Measurements from ENCODE around the gene C1orf87. TPM values are rescaled to one million over a fixed set of nuclear protein-coding genes. Genes with fewer than 3 reads are reported as not detected.

The C1orf87 gene
- total RNA-seq, 1 experiment from 2014 or later, result 0.33 TPM

- Mint-ChIP-seq H3K4me3 (no peak overlapping the region), H3K27me3 (ENCODE audit: low read depth) (no peaks in the 10 kb centered on the region; the same call in 1 of the 2 replicates), H3K9me3 (no peaks in the 10 kb centered on the region; a peak in 1 of 5 replicates), H3K27ac (no peak overlapping the region), H3K4me1 (peaks cover 7 to 9% of the 10 kb centered on the region in 2 experiments), H3K36me3 (ENCODE audit: insufficient read depth in 1 of 3, low read depth in 3 of 3) (no peaks in the 10 kb centered on the region; a peak in 1 of 7 replicates)
- Histone ChIP-seq H3K79me2 (ENCODE audit: insufficient read depth, low read length) (no peaks in the 10 kb centered on the region), H3K4me1 (ENCODE audit: insufficient read depth, low read length) (no peaks in the 10 kb centered on the region), H3K4ac (ENCODE audit: low read depth, low read length) (no peak overlapping the region), H3K23me2 (ENCODE audit: insufficient read length, low read depth, low read length, poor library complexity, severe bottlenecking) (no peaks in the 10 kb centered on the region), H3K23ac (ENCODE audit: insufficient read length, low read depth, low read length) (no peak overlapping the region), H2BK120ac (ENCODE audit: low read depth, low read length, poor library complexity, severe bottlenecking) (no peak overlapping the region), H2AK5ac (ENCODE audit: insufficient read length, low read length) (no peak overlapping the region), H2AFZ (ENCODE audit: low read length) (no peak overlapping the region), H3K79me1 (ENCODE audit: insufficient read depth, low read depth, low read length, poor library complexity, severe bottlenecking) (no peaks in the 10 kb centered on the region), H2BK5ac (ENCODE audit: insufficient read length, low read length) (no peak overlapping the region), H2BK20ac (ENCODE audit: low read depth, low read length, poor library complexity, severe bottlenecking) (no peak overlapping the region), H3K27ac (ENCODE audit: insufficient read length, low read depth, low read length) (no peak overlapping the region), H4K20me1 (ENCODE audit: control insufficient read depth, insufficient read depth, insufficient read length) (no peaks in the 10 kb centered on the region), H3T11ph (ENCODE audit: low read length) (no peak overlapping the region), H3K56ac (ENCODE audit: insufficient read length, low read depth, low read length) (no peak overlapping the region), H3K18ac (ENCODE audit: insufficient read length, low read depth, low read length) (no peak overlapping the region), H3K14ac (ENCODE audit: insufficient read depth, low read length) (no peak overlapping the region), H3K4me2 (ENCODE audit: insufficient read depth, insufficient read length, low read length) (no peak overlapping the region), H2BK15ac (ENCODE audit: low read depth, low read length) (no peak overlapping the region), H4K91ac (ENCODE audit: insufficient read length, low read depth, low read length) (no peak overlapping the region), H2BK12ac (ENCODE audit: insufficient read length, low read depth, low read length) (no peak overlapping the region), H4K5ac (ENCODE audit: insufficient read length, low read depth, low read length) (no peak overlapping the region), H4K8ac (replicated peaks; ENCODE audit: insufficient read length, low read depth, low read length) (no peak overlapping the region), H3K9me3 (ENCODE audit: control insufficient read depth, low read depth, low read length) (no peaks in the 10 kb centered on the region), H3K9ac (ENCODE audit: extremely low read depth, insufficient read length, low read length) (no peak overlapping the region), H3K27me3 (ENCODE audit: insufficient read depth, low read length) (no peaks in the 10 kb centered on the region)
- DNase-seq, result no peak
- WGBS (ENCODE audit: extremely low coverage, insufficient read length, low lambda C conversion rate), result no CpG with 5 or more reads among the region's 2 CpGs
- TF ChIP-seq CTCF (conservative IDR thresholded peaks at IDR 0.05), result no peak
Observed at GRCh38 chr1:60111118-60111517, 37.5 kb upstream of the C1orf87 start.
